Right ventricle myocardium inferior (tissue), 1 donor: ENCODE data around the gene PARD3. TPM values are rescaled to one million over a fixed set of nuclear protein-coding genes. Genes with fewer than 3 reads are reported as not detected.
"Not testable (repeated sequence)": the region's sequence is repeated elsewhere in the genome, so short reads cannot be mapped to it uniquely, and the experiment has no call there.

ENCODE experiments used
- ATAC-seq: fragments of 200-7000 bp; cut with Tn5 transposase; one replicate; pipeline ENCODE4 v1.9.1; 2020; ENCODE audit warnings: mild to moderate bottlenecking, moderate library complexity
- DNase-seq: peaks from one replicate; pipeline ENCODE4 v3.0.0; 2021; ENCODE audit errors: missing footprints
- intact Hi-C: fragments of 100-400 bp; cut with DNase I; formaldehyde crosslinking; loops from one replicate; pipeline ENCODE4 v1.11.0; 2022
- total RNA-seq: library from RNA; stranded (reverse); fragmentation: NEBNext Ultra II Directional; extraction: Animal tissue kit (Norgen Biotek cat#: 25700); gene quantifications from one replicate; pipeline ENCODE4 v1.2.1, GENCODE V29; 2021
- donor health status: DM: no; HTN: yes; CAD: no; lungs with severe emphysema.

The PARD3 gene
- total RNA-seq, 1 donor from 2014 or later = 34.6 TPM

DNA sequence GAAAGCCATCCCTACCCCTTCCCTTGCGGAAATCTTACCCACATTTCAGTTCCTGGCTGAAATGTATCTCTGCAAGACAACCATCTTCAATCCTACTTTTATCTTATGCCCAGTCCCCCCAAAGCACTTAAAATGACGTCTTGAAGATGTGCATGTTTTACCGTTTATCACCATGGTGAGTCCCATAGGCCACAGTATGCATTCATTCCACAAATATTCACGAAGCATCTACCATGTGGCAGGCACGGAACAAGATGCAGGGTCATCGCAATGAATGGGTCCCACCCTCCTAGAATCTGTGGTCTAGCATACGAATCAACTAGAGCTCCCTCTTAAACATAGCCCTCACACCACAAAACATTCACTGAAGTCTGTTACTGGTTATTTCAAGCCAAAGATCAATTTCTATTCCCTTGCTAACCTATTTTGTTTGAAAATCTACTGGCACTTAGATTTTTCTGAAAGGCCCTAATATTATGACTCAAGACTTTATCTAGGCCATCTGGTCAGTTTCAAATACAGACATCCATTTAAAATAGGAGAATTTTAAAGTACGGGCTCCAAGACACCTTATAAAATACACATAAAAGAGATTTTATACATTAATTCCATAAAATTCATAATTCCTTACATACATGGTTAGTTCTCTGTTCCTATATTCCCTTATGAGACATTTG is 99.4 kb downstream of the PARD3 start:
- ATAC-seq (no peak), DNase-seq (no peak)
- intact Hi-C loops = no loop called here

- ATAC-seq (no peak), DNase-seq (no peak)
- intact Hi-C loops = loop anchor here (5.0 kb wide), 1 partner anchor 53 kb away; no protein-coding TSS in a partner anchor
Measured at GRCh38 chr10:34713875-34714274, 101.2 kb downstream of the PARD3 start.

GRCh38 chr10:34711500-34711899 is 103.6 kb downstream of the PARD3 start:
- intact Hi-C loops = loop anchor here (5.0 kb wide), 1 partner anchor 56 kb away; no protein-coding TSS in a partner anchor
- no peak for DNase-seq
- peak; percentile 87 for ATAC-seq

GRCh38 chr10:34710391-34710751 is 104.7 kb downstream of the PARD3 start:
- intact Hi-C loops = loop anchor here (5.0 kb wide), 1 partner anchor 57 kb away; no protein-coding TSS in a partner anchor
- ATAC-seq (peak; percentile 56), DNase-seq (no peak)

- DNase-seq (no peak), ATAC-seq (no peak)
- intact Hi-C loops = loop anchor here (5.0 kb wide), 1 partner anchor 57 kb away; no protein-coding TSS in a partner anchor
Measured at GRCh38 chr10:34709637-34710390, 105.3 kb downstream of the PARD3 start.

DNA sequence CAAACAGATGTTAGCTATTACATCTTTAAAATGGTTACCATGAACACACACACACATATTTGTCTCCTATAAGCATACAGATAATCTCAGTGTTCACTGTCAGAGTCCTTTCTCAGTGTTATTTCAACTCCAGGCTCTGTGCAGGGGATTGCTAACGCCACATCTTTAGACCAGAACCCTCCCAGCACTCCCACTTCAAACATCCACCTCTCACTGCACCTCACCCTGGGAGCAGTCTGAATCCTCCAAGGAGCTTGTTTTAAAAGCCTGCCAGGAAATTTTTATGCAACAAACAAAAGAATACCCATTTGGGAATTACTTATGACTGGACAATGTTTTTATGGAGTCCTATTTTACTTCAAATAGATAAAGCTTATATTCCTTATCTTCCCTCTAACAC is 107.4 kb downstream of the PARD3 start:
- intact Hi-C loops = no loop called here
- ATAC-seq (no peak), DNase-seq (no peak)

DNA sequence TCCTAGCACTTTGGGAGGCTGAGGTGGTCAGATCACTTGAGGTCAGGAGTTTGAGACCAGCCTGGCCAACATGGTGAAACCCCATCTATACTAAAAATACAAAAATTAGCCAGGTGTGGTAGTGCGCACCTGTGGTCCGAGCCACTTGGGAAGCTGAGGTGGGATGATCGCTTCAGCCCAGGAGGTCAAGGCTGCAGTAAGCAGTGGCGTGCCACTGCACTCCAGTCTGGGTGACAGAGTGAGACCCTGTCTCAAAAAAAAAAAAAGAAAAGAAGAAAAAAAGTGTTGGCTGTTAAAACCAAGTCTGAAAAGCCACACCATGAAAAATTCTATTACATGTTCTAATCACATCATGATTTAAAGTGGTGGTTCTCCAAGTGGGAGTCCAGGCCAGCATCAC is 108.1 kb downstream of the PARD3 start:
- intact Hi-C loops = not testable (repeated sequence)

GRCh38 chr10:34706147-34706546 is 108.9 kb downstream of the PARD3 start:
- DNase-seq (no peak), ATAC-seq (no peak)
- intact Hi-C loops = no loop called here

More for the DNA sequence above, 108.1 kb downstream of the PARD3 start:
- DNase-seq, ATAC-seq: not testable (repeated sequence)

DNA sequence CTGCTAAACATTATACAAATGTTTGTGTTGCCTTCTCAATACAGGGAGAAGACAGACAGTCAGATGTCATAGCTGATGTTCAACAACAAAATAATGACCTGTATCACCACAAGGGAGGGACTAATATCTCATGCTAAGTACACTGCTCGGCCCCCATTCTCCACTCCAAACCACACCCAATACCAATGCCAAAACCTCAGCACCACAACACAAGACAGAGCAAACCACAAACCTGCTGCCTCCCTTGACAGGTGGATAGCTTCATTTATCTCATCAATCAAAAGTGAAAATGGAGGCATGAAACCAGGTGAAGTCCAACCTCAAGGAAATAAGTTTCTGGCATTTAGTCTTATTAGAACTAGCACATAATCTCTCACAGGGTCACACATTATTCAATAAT is 109.5 kb downstream of the PARD3 start:
- intact Hi-C loops = no loop called here
- ATAC-seq (no peak), DNase-seq (no peak)

- ATAC-seq = no peak
- DNase-seq = no peak
- intact Hi-C loops = no loop called here
Measured at GRCh38 chr10:34704526-34705184, 110.4 kb downstream of the PARD3 start.

- ATAC-seq = no peak
- intact Hi-C loops = no loop called here
Measured at GRCh38 chr10:34702982-34703381, 112.1 kb downstream of the PARD3 start.

DNA sequence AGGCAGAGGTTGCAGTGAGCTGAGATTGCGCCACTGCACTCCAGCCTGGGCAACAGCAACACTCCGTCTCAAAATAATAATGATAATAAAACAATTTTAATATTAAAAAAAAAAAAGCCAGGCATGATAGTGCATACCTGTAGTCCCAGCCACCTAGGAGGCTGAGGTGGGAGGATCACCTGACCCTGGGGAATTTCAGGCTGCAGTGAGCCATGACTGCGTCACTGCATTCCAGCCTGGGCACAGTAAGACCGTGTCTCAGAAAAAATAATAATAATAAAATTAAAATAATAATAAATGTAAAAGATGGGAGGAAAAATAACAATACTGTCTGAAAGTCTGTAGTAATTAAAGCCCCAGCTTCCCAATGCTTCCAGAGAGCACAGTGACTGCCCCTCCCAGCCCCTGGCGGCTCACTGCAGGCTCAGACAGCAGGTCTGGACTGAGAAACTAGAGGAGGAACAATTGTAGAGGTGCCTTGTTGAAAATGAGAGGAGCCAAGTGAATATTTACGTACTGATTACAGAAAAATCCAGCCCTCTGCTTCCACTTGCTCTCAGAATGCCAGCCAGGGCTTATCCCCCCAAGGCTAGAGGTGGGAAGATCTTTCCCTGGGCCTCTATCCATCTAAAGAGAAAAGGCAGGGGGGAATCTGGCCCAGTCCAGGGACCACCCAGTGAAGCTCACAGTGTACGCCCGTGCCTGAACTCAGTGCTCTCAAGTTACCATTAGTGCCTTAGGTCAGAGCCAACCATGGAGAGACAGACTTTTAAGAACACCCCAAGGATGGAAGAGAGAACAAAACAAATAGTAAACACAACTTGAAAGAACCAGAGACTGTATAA is 112.8 kb downstream of the PARD3 start:
- intact Hi-C loops = no loop called here
- no peak for ATAC-seq
- DNase-seq = no peak

More at GRCh38 chr10:34702982-34703381, 112.1 kb downstream of the PARD3 start:
- DNase-seq = no peak

GRCh38 chr10:34701194-34701593 is 113.9 kb downstream of the PARD3 start:
- DNase-seq = no peak
- intact Hi-C loops = no loop called here
- ATAC-seq = no peak

- ATAC-seq, intact Hi-C loops, DNase-seq: not testable (repeated sequence)
Measured at GRCh38 chr10:34700752-34701151, 114.3 kb downstream of the PARD3 start.

DNA sequence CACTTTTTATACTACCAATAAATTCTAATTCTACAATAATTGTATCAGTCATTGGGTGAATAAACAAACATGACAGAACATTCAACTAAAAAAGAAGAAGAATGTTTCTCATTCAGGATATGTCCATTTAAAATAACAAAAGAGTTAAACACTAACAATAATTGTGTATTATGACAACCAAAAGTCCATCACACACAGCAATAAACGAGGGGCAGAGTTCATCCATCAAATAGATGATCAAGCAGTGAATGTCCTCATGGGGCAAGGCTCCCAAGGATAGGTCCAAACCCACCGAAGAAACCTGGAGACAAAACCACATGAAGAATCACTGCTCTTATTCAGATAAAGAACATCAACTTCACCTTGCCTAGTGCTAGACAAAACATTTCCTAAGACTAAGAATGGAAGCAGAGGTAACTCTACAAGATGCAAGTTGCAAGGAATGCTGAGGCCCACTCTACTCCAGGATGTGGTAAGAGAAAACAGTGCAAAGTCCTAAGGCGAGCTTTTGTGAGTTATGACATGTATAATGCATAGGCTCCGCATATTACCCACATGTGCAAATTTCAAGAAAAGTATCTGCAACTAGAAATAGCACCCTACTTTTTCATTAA is 115.1 kb downstream of the PARD3 start:
- ATAC-seq = no peak

DNA sequence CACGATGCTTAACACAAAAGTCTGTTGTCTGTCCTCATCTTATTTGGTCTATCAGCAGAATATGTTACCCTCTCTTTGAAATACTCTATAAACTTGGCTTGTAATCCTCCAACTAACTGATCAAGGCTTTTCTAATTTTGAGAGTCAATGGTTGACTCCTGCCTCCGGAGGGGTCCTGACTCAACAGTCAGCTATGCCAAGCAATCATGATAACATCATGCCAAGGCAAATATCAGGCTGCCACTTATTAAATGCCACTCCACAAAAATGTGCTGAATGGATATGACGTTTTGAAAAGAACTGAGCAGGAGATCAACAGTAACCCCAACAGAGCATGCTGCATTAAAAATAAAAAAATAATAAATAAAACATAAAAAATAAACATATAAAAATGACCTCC is 116.1 kb downstream of the PARD3 start:
- intact Hi-C loops = no loop called here
- DNase-seq (no peak), ATAC-seq (no peak)

More for the DNA sequence above, 115.1 kb downstream of the PARD3 start:
- no peak for DNase-seq
- intact Hi-C loops = no loop called here

GRCh38 chr10:34698248-34698831 is 116.8 kb downstream of the PARD3 start:
- DNase-seq = no peak
- intact Hi-C loops = no loop called here
- no peak for ATAC-seq
